NCI-H69 (cell line): ENCODE data around the gene CAPN1.
"Not testable (repeated sequence)": the region's sequence is repeated elsewhere in the genome, so short reads cannot be mapped to it uniquely, and the experiment has no call there.

ENCODE experiments used
- DNase-seq: peaks from one replicate; lab custom pipeline; 2025; lab: John Stamatoyannopoulos, UW

Gene CAPN1

GRCh38 chr11:65181569-65182257 lies at the start of gene CAPN1:
CAPN1 (plus strand) TSS chr11:65181928; CDS start chr11:65182702, 774 bp downstream.
- DNase-seq: peak; percentile 94

- no peak for DNase-seq
Observed at GRCh38 chr11:65132238-65132987, 49.3 kb upstream of the CAPN1 start.

GRCh38 chr11:65132988-65133700 lies 48.6 kb upstream of the CAPN1 start:
- peak; percentile 46 for DNase-seq

- peak; percentile 35 for DNase-seq
Observed at GRCh38 chr11:65133724-65134123, 48.0 kb upstream of the CAPN1 start.

GRCh38 chr11:65134240-65134951 lies 47.3 kb upstream of the CAPN1 start, which contains the start of gene SYVN1:
SYVN1 (minus strand) TSS chr11:65134519; CDS start chr11:65133601, 918 bp downstream.
- DNase-seq: peak; percentile 96

- peak; percentile 99 for DNase-seq
Observed at GRCh38 chr11:65134952-65135632, 46.6 kb upstream of the CAPN1 start.

- DNase-seq: peak; percentile 51
Observed at GRCh38 chr11:65135633-65136145, 46.0 kb upstream of the CAPN1 start.

- no peak for DNase-seq
Observed at GRCh38 chr11:65136515-65137096, 45.1 kb upstream of the CAPN1 start.

- DNase-seq: no peak
Observed at GRCh38 chr11:65141896-65142494, 39.7 kb upstream of the CAPN1 start.

GRCh38 chr11:65147352-65148075 lies 34.2 kb upstream of the CAPN1 start:
- no peak for DNase-seq

- no peak for DNase-seq
Observed at GRCh38 chr11:65148657-65149056, 33.1 kb upstream of the CAPN1 start.

- DNase-seq: not testable (repeated sequence)
Observed at GRCh38 chr11:65150131-65150508, 31.6 kb upstream of the CAPN1 start.

- peak; percentile 91 for DNase-seq
Observed at GRCh38 chr11:65150509-65151299, 31.0 kb upstream of the CAPN1 start.

- DNase-seq: no peak
Observed at GRCh38 chr11:65151331-65151899, 30.3 kb upstream of the CAPN1 start.

GRCh38 chr11:65152122-65152521 lies 29.6 kb upstream of the CAPN1 start:
- DNase-seq: no peak

GRCh38 chr11:65156256-65156655 lies 25.5 kb upstream of the CAPN1 start:
- DNase-seq: no peak

- DNase-seq: no peak
Observed at GRCh38 chr11:65156926-65157325, 24.8 kb upstream of the CAPN1 start.

- no peak for DNase-seq
Observed at GRCh38 chr11:65157336-65157735, 24.4 kb upstream of the CAPN1 start.

- DNase-seq: no peak
Observed at GRCh38 chr11:65159012-65159411, 22.7 kb upstream of the CAPN1 start.
